H1 (cell line): ENCODE measurements around the gene PAX3. TPM values are rescaled to one million over a fixed set of nuclear protein-coding genes. Genes with fewer than 3 reads are reported as not detected.

ENCODE experiments used
- ZNF274 ChIP-seq: IDR thresholded peaks from 2 replicates; pipeline ENCODE4 v1.7.0; 2012; ENCODE audit warnings: low read length, borderline replicate concordance; ENCODE audit errors: extremely low read depth
- polyA plus RNA-seq, 7 experiments: library from polyadenylated mRNA; depleted of rRNA in 3 of 7; stranded (reverse) in 5 of 7; unstranded in 2 of 7; fragments of >200 nt in 5 of 7; fragments of 200-250 nt in 2 of 7; gene quantifications; 1 replicate in 5 of 7; 2 replicates in 1 of 7; 4 replicates in 1 of 7; pipeline versions ENCODE4 v1.2.1 to v1.2.3, GENCODE V29; 2011 to 2013; ENCODE audit warnings: missing spikeins in 2 of 7, mixed read lengths in 2 of 7
- total RNA-seq: library from RNA; stranded (reverse); fragmentation: NEBNext Ultra II Directional; extraction: Animal tissue kit (Norgen Biotek cat#: 25700); gene quantifications from 2 replicates; pipeline ENCODE4 v1.2.1, GENCODE V29; 2021

Gene PAX3
- total and polyA plus RNA-seq, 2 of the 8 experiments (the other 6 are each of a cell fraction or from before 2014, with no cell fraction given): 0.33 TPM; not detected in 1

DNA sequence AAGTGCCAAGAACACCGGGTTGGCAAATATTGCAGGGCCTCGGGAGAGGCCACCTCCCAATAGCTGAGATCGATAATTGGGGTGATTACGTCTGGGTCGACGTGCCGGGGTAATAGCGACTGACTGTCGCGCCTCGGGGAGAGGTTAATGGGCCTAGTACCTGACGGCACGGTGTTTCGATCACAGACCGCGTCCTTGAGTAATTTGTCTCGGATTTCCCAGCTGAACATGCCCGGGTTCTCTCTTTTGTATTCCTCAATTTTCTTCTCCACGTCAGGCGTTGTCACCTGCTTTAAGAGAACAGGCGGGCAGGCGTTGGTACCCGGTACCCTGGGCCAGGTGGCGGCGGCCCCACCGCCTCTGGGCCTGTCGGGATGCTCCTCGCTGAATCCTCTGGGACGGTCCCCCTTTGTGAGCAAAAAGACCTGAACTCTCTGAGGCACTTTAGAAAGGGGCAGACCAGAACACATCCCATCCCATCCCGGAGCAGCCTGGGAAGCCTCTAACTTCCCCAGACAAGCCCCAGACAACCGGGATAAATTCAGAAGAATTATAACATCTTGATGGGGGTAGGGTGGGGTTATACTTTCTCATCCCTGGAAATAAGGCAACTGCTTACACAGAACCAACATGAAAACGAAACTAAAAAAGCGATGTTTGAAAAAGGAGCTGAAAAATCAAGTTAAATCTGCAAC is 3.3 kb downstream of the PAX3 start (continued):
- no peak for TF ChIP-seq ZNF274
- TF ChIP-seq, all 59 proteins: peak for 7
